Gastrocnemius medialis (tissue), 4 donors: ENCODE measurements around the gene UGCG. TPM values are rescaled to one million over a fixed set of nuclear protein-coding genes. Genes with fewer than 3 reads are reported as not detected.

Experiments used
- ATAC-seq, 2 donors: fragments of 150-250 bp; one replicate each; pipeline ENCODE4 v1.9.1; 2016
- DNase-seq, 2 donors: peaks; one replicate each; pipeline ENCODE4 v3.0.0-alpha.2; 2019
- H3K27ac ChIP-seq, 4 donors: fragments of 200-600 bp; sonication (generic); 1 replicate in 1 of 4; 2 replicates in 3 of 4; pipeline ENCODE4 v1.5.1; 2016 to 2018; ENCODE audit warnings: mild to moderate bottlenecking in 2 of 4, moderate library complexity in 1 of 4
- H3K27me3 ChIP-seq, 3 donors: fragments of 200-600 bp; sonication (generic) in 2 of 3; 1 replicate in 1 of 3; 2 replicates in 2 of 3; pipeline versions ENCODE4 v1.5.1 to v1.6.0; 2016 to 2019; ENCODE audit warnings: mild to moderate bottlenecking in 1 of 3, moderate library complexity in 1 of 3
- H3K36me3 ChIP-seq, 2 donors: fragments of 200-600 bp; sonication (generic) in 1 of 2; one replicate each; pipeline ENCODE4 v1.5.1; 2017 to 2018
- H3K4me1 ChIP-seq, 2 donors: fragments of 200-600 bp; sonication (generic) in 1 of 2; one replicate each; pipeline ENCODE4 v1.5.1; 2016 to 2017; ENCODE audit warnings: mild to moderate bottlenecking in 2 of 2
- H3K4me3 ChIP-seq, 4 donors: fragments of 200-600 bp; sonication (generic) in 3 of 4; 1 replicate in 1 of 4; 2 replicates in 3 of 4; pipeline ENCODE4 v1.5.1; 2016 to 2019; ENCODE audit warnings: mild to moderate bottlenecking in 2 of 4
- H3K9me3 ChIP-seq, 3 donors: fragments of 200-600 bp; sonication (generic) in 2 of 3; 1 replicate in 1 of 3; 2 replicates in 2 of 3; pipeline ENCODE4 v1.5.1; 2016 to 2019
- POLR2A ChIP-seq, 2 donors: fragments of 450-650 bp; IDR thresholded peaks; one replicate each; pipeline ENCODE4 v1.6.1; 2017; ENCODE audit warnings: antibody characterized with exemption in 2 of 2, mild to moderate bottlenecking in 2 of 2, moderate library complexity in 2 of 2
- in situ Hi-C, 4 donors: fragments of 200-750 bp; cut with MboI; loops; one replicate each; pipeline versions ENCODE4 v1.15.0 to v1.8.0; 2017; ENCODE audit warnings: low sequenced_read_pairs in 4 of 4
- intact Hi-C: fragments of 100-400 bp; cut with DNase I; formaldehyde crosslinking; loops from one replicate; pipeline ENCODE4 v1.15.1; 2023; ENCODE audit warnings: low total_unique reads
- total RNA-seq, 4 donors: library from RNA; depleted of rRNA; stranded (reverse); fragments of >200 nt; gene quantifications; one replicate each; pipeline versions ENCODE4 v1.1.0 to v1.2.3, GENCODE V29; 2016
- TF ChIP-seq, protein P1 (sequence below), 5 experiments: fragments of 450-650 bp in 3 of 5; fragments of 200-600 bp in 2 of 5; sonication (generic) in 2 of 5; IDR thresholded peaks in 4 of 5; conservative IDR thresholded peaks in 1 of 5; 1 replicate in 4 of 5; 2 replicates in 1 of 5; pipeline ENCODE4 v1.5.1; 2016 to 2019; ENCODE audit warnings: antibody characterized with exemption in 5 of 5, mild to moderate bottlenecking in 3 of 5, moderate library complexity in 3 of 5

Gene UGCG
- total RNA-seq, 4 donors from 2014 or later: 9.1 to 18.5 (median 12.1) TPM

DNA sequence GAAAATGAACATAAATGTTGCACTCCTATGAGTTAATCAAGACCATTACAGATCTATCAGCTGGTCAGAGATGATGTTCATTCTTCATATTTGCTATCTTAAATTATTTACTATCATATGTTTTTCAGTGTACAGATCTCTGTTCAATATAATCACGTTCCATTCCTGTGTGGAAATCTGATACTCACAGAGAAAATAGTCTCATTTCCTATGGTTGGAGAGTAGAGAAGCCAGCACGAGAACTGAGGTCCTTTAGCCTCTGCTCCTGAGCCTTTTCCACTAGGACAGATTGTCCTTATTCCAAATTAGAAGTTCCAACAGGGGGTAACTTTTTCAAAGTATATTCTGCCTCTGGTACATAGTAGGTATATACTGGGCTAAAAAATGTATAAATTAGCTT, 29.2 kb downstream of the UGCG start:
- ATAC-seq (no peak), DNase-seq (no peak)
- Histone ChIP-seq H3K27me3 (no peaks in the 10 kb centered on the region), H3K9me3 (no peaks in the 10 kb centered on the region), H3K36me3 (peaks cover 0 to 14% of the 10 kb centered on the region in 2 donors), H3K4me1 (peaks cover 5 to 21% of the 10 kb centered on the region in 2 donors), H3K27ac (peak overlapping the region in 3 of 4 donors; percentile 7 to 36 (median 20)), H3K4me3 (no peak overlapping the region)
- TF ChIP-seq, protein P1, sequence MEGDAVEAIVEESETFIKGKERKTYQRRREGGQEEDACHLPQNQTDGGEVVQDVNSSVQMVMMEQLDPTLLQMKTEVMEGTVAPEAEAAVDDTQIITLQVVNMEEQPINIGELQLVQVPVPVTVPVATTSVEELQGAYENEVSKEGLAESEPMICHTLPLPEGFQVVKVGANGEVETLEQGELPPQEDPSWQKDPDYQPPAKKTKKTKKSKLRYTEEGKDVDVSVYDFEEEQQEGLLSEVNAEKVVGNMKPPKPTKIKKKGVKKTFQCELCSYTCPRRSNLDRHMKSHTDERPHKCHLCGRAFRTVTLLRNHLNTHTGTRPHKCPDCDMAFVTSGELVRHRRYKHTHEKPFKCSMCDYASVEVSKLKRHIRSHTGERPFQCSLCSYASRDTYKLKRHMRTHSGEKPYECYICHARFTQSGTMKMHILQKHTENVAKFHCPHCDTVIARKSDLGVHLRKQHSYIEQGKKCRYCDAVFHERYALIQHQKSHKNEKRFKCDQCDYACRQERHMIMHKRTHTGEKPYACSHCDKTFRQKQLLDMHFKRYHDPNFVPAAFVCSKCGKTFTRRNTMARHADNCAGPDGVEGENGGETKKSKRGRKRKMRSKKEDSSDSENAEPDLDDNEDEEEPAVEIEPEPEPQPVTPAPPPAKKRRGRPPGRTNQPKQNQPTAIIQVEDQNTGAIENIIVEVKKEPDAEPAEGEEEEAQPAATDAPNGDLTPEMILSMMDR (IDR thresholded peaks at IDR 0.05 in 4 of 5, conservative IDR thresholded peaks at IDR 0.05 in 1 of 5): no peak
- in situ Hi-C loops (no loop called here), intact Hi-C loops (no loop called here)

DNA sequence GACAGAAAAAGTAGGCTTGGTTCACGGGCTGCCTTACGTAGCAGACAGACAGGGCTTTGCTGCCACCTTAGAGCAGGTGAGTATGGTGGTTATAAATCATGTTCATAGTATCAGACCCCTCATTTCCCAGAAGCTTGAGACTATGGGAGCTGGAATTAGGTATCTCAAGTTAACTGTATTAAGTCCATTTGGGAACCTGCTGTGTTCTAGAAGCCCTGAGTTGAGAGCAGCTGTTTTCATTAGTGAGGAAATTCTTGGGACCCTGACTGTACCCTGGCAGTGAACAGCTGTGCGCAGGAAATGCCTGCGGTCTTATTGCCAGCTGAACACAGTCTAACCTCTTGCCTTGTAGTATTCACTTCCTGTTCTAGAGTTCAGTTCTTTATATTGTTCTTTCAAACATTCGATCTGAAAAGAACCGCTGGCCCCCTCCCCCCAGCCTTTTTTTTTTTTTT, 29.8 kb downstream of the UGCG start:
- peak overlapping the region in 2 of 4 donors; percentile 20 to 36 for H3K27ac ChIP-seq
- peak in 1 of 2 donors; percentile 35 for DNase-seq
- peak; percentile 58 to 76 for ATAC-seq
- no peak for TF ChIP-seq POLR2A (IDR thresholded peaks at IDR 0.05)
- TF ChIP-seq, protein P1 (IDR thresholded peaks at IDR 0.05 in 4 of 5, conservative IDR thresholded peaks at IDR 0.05 in 1 of 5): no peak
- H3K4me1 ChIP-seq: peaks cover 5 to 21% of the 10 kb centered on the region in 2 donors
- intact Hi-C loops: no loop called here
- H3K27me3 ChIP-seq: no peaks in the 10 kb centered on the region
- peaks cover 0 to 21% of the 10 kb centered on the region in 2 donors for H3K36me3 ChIP-seq
- no peaks in the 10 kb centered on the region for H3K9me3 ChIP-seq
- in situ Hi-C loops: no loop called here
- no peak overlapping the region for H3K4me3 ChIP-seq

DNA sequence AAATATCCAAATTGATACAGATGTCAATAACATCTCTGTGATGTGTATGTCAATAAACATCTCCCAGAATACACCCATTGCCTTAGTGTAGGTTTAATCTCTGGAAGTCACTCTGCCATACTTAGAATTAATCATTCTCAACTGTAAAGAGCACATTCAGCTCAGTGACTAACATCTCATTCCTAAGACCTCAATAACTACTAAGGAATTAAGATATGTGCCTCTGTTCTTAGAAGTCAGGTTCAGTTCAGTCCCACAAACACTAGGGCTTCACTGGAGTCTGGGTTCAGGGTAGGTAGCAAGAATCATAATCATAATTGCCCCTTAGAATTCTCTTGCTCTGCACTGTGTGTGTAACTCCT, 31.7 kb downstream of the UGCG start:
- intact Hi-C loops (no loop called here), in situ Hi-C loops (no loop called here)
- DNase-seq (no peak), ATAC-seq (no peak)
- no peak for TF ChIP-seq POLR2A (IDR thresholded peaks at IDR 0.05)
- TF ChIP-seq, protein P1 (IDR thresholded peaks at IDR 0.05 in 4 of 5, conservative IDR thresholded peaks at IDR 0.05 in 1 of 5): no peak
- H3K4me1 ChIP-seq: peaks cover 0 to 13% of the 10 kb centered on the region in 2 donors
- H3K9me3 ChIP-seq: no peaks in the 10 kb centered on the region
- no peaks in the 10 kb centered on the region for H3K27me3 ChIP-seq
- H3K27ac ChIP-seq: no peak overlapping the region
- H3K36me3 ChIP-seq: peaks cover 0 to 40% of the 10 kb centered on the region in 2 donors
- no peak overlapping the region for H3K4me3 ChIP-seq

DNA sequence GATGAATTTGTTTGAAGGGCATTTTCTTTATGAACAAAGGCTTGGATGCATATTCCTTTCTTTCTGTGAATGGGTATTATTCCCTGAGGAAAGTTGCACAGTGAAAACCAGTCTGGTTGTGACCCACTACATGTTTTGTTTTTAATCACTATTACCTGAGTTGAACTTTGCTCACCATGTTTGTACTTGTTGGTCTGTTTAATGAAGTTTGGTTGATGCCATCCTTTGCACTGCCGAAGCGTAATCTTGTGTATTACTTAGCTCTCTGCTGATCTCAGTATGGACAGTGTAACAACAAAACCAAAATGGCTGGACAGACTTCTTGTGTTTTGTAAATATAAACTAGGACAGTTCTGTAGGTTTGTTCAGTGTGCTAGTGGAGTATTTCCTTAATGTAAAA, 38.1 kb downstream of the UGCG start:
- Histone ChIP-seq H3K36me3 (peaks cover 0 to 57% of the 10 kb centered on the region in 2 donors), H3K4me3 (no peak overlapping the region)
- DNase-seq: no peak

More for the DNA sequence above, 38.1 kb downstream of the UGCG start:
- peaks cover 0 to 6% of the 10 kb centered on the region in 2 donors for H3K4me1 ChIP-seq
- H3K27ac ChIP-seq: no peak overlapping the region
- no peak for ATAC-seq
- H3K27me3 ChIP-seq: no peaks in the 10 kb centered on the region
- no peak for TF ChIP-seq POLR2A (IDR thresholded peaks at IDR 0.05)
- TF ChIP-seq, protein P1 (IDR thresholded peaks at IDR 0.05 in 4 of 5, conservative IDR thresholded peaks at IDR 0.05 in 1 of 5): no peak
- intact Hi-C loops (no loop called here), in situ Hi-C loops (no loop called here)
- H3K9me3 ChIP-seq: no peaks in the 10 kb centered on the region
